K562 (cell line): ENCODE data around the gene SH3D21. TPM values are rescaled to one million over a fixed set of nuclear protein-coding genes. Genes with fewer than 3 reads are reported as not detected.

Experiments used
- ARID3B ChIP-seq: fragments of 250-450 bp; sonication (Bioruptor Pico); IDR thresholded peaks from 2 replicates; pipeline ENCODE4 v1.4.0; 2020; ENCODE audit warnings: borderline replicate concordance
- CREB1 ChIP-seq, 2 experiments: sonication (generic) in 1 of 2; formaldehyde crosslinking in 1 of 2; IDR thresholded peaks; 2 replicates each; pipeline versions ENCODE4 v1.6.1 to v1.8.0; 2012 to 2022; ENCODE audit warnings: inconsistent platforms in 1 of 2, mild to moderate bottlenecking in 1 of 2, missing genetic modification reagents in 1 of 2, moderate library complexity in 1 of 2
- CXXC5 ChIP-seq: fragments of 250-450 bp; sonication (Bioruptor Pico); IDR thresholded peaks from 2 replicates; pipeline ENCODE4 v1.8.0; 2022; ENCODE audit warnings: inconsistent platforms, mild to moderate bottlenecking, moderate library complexity
- ELF2 ChIP-seq: fragments of 250-450 bp; sonication (Bioruptor Pico); IDR thresholded peaks from 2 replicates; pipeline ENCODE4 v1.5.0; 2021; ENCODE audit warnings: mild to moderate bottlenecking
- ERF ChIP-seq: fragments of 450-650 bp; formaldehyde crosslinking; IDR thresholded peaks from 2 replicates; pipeline ENCODE4 v1.4.0; 2020; ENCODE audit warnings: mild to moderate bottlenecking, mixed read lengths
- GABPB1 ChIP-seq: sonication (generic); formaldehyde crosslinking; IDR thresholded peaks from 2 replicates; pipeline ENCODE4 v1.8.0; 2022; ENCODE audit warnings: mild to moderate bottlenecking, missing genetic modification reagents
- MAZ ChIP-seq, 2 experiments: fragments of 450-650 bp in 1 of 2; sonication (generic) in 1 of 2; formaldehyde crosslinking; IDR thresholded peaks in 1 of 2; conservative IDR thresholded peaks in 1 of 2; 2 replicates each; pipeline versions ENCODE4 v1.4.0 to v1.5.0; 2020; ENCODE audit warnings: mild to moderate bottlenecking in 1 of 2, missing genetic modification reagents in 1 of 2
- NONO ChIP-seq, 2 experiments: fragments of 200-400 bp in 1 of 2; fragments of 450-650 bp in 1 of 2; formaldehyde crosslinking in 1 of 2; IDR thresholded peaks; 2 replicates each; pipeline ENCODE4 v1.6.1; 2017; ENCODE audit warnings: low read depth in 2 of 2, mild to moderate bottlenecking in 2 of 2, moderate library complexity in 2 of 2, low read length in 1 of 2
- PCBP1 ChIP-seq: fragments of 200-400 bp; formaldehyde crosslinking; IDR thresholded peaks from 2 replicates; pipeline ENCODE4 v1.6.1; 2018; ENCODE audit warnings: mild to moderate bottlenecking, low read depth, low read length; ENCODE audit not compliant: poor library complexity, severe bottlenecking
- SIN3B ChIP-seq: fragments of 450-650 bp; IDR thresholded peaks from 2 replicates; pipeline ENCODE4 v1.6.1; 2017; ENCODE audit warnings: low read depth, mild to moderate bottlenecking, moderate library complexity
- ZBTB11 ChIP-seq, 3 experiments: fragments of 200-800 bp in 1 of 3; fragments of 250-450 bp in 1 of 3; fragments of 450-650 bp in 1 of 3; sonication (Bioruptor Pico) in 1 of 3; sonication (Bioruptor generic) in 1 of 3; formaldehyde crosslinking in 1 of 3; IDR thresholded peaks; 2 replicates each; pipeline versions ENCODE4 v1.6.1 to v1.8.0; 2016 to 2022; ENCODE audit warnings: mild to moderate bottlenecking in 2 of 3, missing genetic modification characterization in 2 of 3, missing compliant biosample characterization in 1 of 3, moderate library complexity in 1 of 3
- ZBTB9 ChIP-seq: fragments of 450-650 bp; formaldehyde crosslinking; IDR thresholded peaks from 2 replicates; pipeline ENCODE4 v1.4.0; 2020; ENCODE audit warnings: mild to moderate bottlenecking, moderate library complexity
- ZFX ChIP-seq: sonication (generic); formaldehyde crosslinking; IDR thresholded peaks from 2 replicates; pipeline ENCODE4 v1.8.0; 2022; ENCODE audit warnings: mild to moderate bottlenecking, missing genetic modification reagents, moderate library complexity
- ZNF277 ChIP-seq: fragments of 250-450 bp; sonication (Bioruptor Pico); IDR thresholded peaks from 2 replicates; pipeline ENCODE4 v1.8.0; 2022; ENCODE audit warnings: inconsistent platforms, mild to moderate bottlenecking, moderate library complexity, borderline replicate concordance
- ZNF384 ChIP-seq: IDR thresholded peaks from 2 replicates; pipeline ENCODE4 v1.6.1; 2012; ENCODE audit warnings: low read depth, low read length, improper control_type of control experiment
- polyA plus RNA-seq, 8 experiments: library from polyadenylated mRNA; depleted of rRNA in 4 of 8; stranded (reverse) in 5 of 8; unstranded in 3 of 8; fragments of >200 nt; fragmentation: Nextera tagmentation in 2 of 8; fragmentation: Illumina TruSeq in 1 of 8; extraction: Ambion mirVana in 2 of 8; extraction: Trizol in 1 of 8; gene quantifications; 2 replicates each; pipeline versions ENCODE4 v1.2.1 to v1.2.3, GENCODE V29; 2011 to 2014; ENCODE audit warnings: inconsistent platforms in 1 of 8, missing spikeins in 1 of 8
- total RNA-seq, 7 experiments: library from RNA; depleted of rRNA in 6 of 7; stranded (reverse); fragments of >200 nt in 6 of 7; fragmentation: Illumina TruSeq in 2 of 7; extraction: Trizol in 2 of 7; gene quantifications; 2 replicates each; pipeline versions ENCODE4 v1.2.1 to v1.2.3, GENCODE V29; 2011 to 2021; ENCODE audit warnings: low replicate concordance in 1 of 7

SH3D21 gene
- total and polyA plus RNA-seq, 9 of the 15 experiments (the other 6 are each of a cell fraction or from before 2014, with no cell fraction given), result 0.01 to 4.7 (median 1.8) TPM

- TF ChIP-seq ZBTB11 (CRISPR knock-in tag; IDR thresholded peaks at IDR 0.05), result peak in 1 of 3 experiments; percentile 91; a peak in 2 of 6 replicates
- no peak for TF ChIP-seq ZNF277 (CRISPR knock-in tag)
- TF ChIP-seq ZFX (CRISPR knock-in tag), result peak; percentile 48
- peak; percentile 70; the same call in 1 of the 2 replicates for TF ChIP-seq ARID3B
- peak; percentile 45; the same call in 1 of the 2 replicates for TF ChIP-seq CXXC5 (CRISPR knock-in tag)
- TF ChIP-seq ELF2 (CRISPR knock-in tag), result 0 out of 2 replicates have a peak, but pooled peaks have one; percentile 17
- peak; percentile 65 for TF ChIP-seq PCBP1
- TF ChIP-seq ERF, result peak; percentile 88; the same call in 1 of the 2 replicates
- peak in 1 of 2 experiments; percentile 69; a peak in 2 of 4 replicates for TF ChIP-seq NONO (IDR thresholded peaks at IDR 0.05; ENCODE audit: low read depth in 2 of 2, low read length in 1 of 2)
- peak; percentile 55 for TF ChIP-seq SIN3B
- no peak for TF ChIP-seq ZNF384
- no peak for TF ChIP-seq CREB1 (IDR thresholded peaks at IDR 0.05)
- TF ChIP-seq CREB1 (CRISPR knock-in tag; IDR thresholded peaks at IDR 0.05), result no peak
- peak; percentile 41 to 45; a peak in 2 of 4 replicates for TF ChIP-seq MAZ (CRISPR knock-in tag; conservative IDR thresholded peaks at IDR 0.05 in 1 of 2, IDR thresholded peaks at IDR 0.05 in 1 of 2)
- peak; percentile 41; the same call in 1 of the 2 replicates for TF ChIP-seq ZBTB9
- TF ChIP-seq GABPB1, result peak; percentile 49
- TF ChIP-seq, all 486 proteins: peak for 38
Observed at GRCh38 chr1:36322786-36323635, 16.8 kb downstream of the SH3D21 start (continued).
